Ishikawa (cell line): ENCODE data around the gene EXOC4.

Source experiments
- CEBPB ChIP-seq: IDR thresholded peaks from 2 replicates; pipeline ENCODE4 v1.6.1; 2012
- CREB1 ChIP-seq: IDR thresholded peaks from 2 replicates; pipeline ENCODE4 v1.6.1; 2012; ENCODE audit warnings: low read depth
- EGR1 ChIP-seq: IDR thresholded peaks from 2 replicates; pipeline ENCODE4 v1.6.1; 2012
- EP300 ChIP-seq: IDR thresholded peaks from 2 replicates; pipeline ENCODE4 v1.6.1; 2012; ENCODE audit warnings: borderline replicate concordance
- FOXM1 ChIP-seq: IDR thresholded peaks from 2 replicates; pipeline ENCODE4 v1.6.1; 2012; ENCODE audit warnings: low read depth, borderline replicate concordance
- MAX ChIP-seq: IDR thresholded peaks from 2 replicates; pipeline ENCODE4 v1.6.1; 2012
- NFIC ChIP-seq: IDR thresholded peaks from 2 replicates; pipeline ENCODE4 v1.6.1; 2012
- RAD21 ChIP-seq: IDR thresholded peaks from 2 replicates; pipeline ENCODE4 v1.6.1; 2012; ENCODE audit warnings: low read depth
- REST ChIP-seq: IDR thresholded peaks from 2 replicates; pipeline ENCODE4 v1.6.1; 2012; ENCODE audit warnings: low read depth, mild to moderate bottlenecking
- TAF1 ChIP-seq: IDR thresholded peaks from 2 replicates; pipeline ENCODE4 v1.6.1; 2012; ENCODE audit warnings: low read depth, mild to moderate bottlenecking
- TCF12 ChIP-seq: IDR thresholded peaks from 2 replicates; pipeline ENCODE4 v1.6.1; 2012; ENCODE audit warnings: low read depth
- TEAD4 ChIP-seq: IDR thresholded peaks from 2 replicates; pipeline ENCODE4 v1.6.1; 2012
- YY1 ChIP-seq: IDR thresholded peaks from 2 replicates; pipeline ENCODE4 v1.6.1; 2012; ENCODE audit warnings: low read depth
- ZBTB7A ChIP-seq: IDR thresholded peaks from 2 replicates; pipeline ENCODE4 v1.6.1; 2012; ENCODE audit warnings: low read depth
- TF ChIP-seq, protein P1 (sequence below): IDR thresholded peaks from 2 replicates; pipeline ENCODE4 v1.6.1; 2012

The EXOC4 gene

DNA sequence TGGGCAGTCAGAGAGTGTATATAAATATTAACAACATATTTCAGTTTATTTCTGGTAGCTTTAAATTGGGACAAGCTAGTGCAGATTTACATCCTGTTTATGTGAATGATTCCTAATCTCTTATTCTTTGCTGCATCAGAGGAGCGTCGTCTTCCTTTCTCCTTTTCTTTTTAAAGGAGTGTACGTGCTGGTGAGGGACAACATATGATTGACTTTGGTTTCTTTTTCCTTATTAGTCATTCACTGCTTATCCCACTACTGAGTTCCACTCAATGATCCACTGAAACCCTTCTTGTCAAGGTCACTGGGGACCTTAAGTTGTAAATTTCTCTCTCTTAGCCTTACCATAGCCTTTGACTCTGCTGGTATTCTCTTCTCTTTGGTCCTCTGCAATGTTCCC is 116.3 kb downstream of the EXOC4 start:
- TF ChIP-seq RAD21 (no peak), NFIC (no peak)

- TF ChIP-seq CEBPB = no peak
- TF ChIP-seq, protein P1, sequence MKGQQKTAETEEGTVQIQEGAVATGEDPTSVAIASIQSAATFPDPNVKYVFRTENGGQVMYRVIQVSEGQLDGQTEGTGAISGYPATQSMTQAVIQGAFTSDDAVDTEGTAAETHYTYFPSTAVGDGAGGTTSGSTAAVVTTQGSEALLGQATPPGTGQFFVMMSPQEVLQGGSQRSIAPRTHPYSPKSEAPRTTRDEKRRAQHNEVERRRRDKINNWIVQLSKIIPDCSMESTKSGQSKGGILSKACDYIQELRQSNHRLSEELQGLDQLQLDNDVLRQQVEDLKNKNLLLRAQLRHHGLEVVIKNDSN = no peak
- TF ChIP-seq TEAD4 = no peak
- no peak for TF ChIP-seq TCF12
- no peak for TF ChIP-seq REST
- TF ChIP-seq ZBTB7A = no peak
- no peak for TF ChIP-seq YY1
- TF ChIP-seq NFIC = no peak
- no peak for TF ChIP-seq TAF1
- TF ChIP-seq RAD21 = no peak
- no peak for TF ChIP-seq CREB1
Measured at GRCh38 chr7:133371616-133372015, 118.7 kb downstream of the EXOC4 start.

- TF ChIP-seq ZBTB7A (no peak), FOXM1 (no peak), TCF12 (no peak), EP300 (no peak), CEBPB (no peak), EGR1 (no peak), NFIC (no peak), YY1 (no peak), RAD21 (no peak), TAF1 (no peak), TEAD4 (no peak), MAX (no peak)
Measured at GRCh38 chr7:133372337-133372736, 119.5 kb downstream of the EXOC4 start.

- TF ChIP-seq NFIC (no peak), YY1 (no peak), TAF1 (no peak), CREB1 (no peak), MAX (no peak), RAD21 (no peak), EP300 (no peak)
Measured at GRCh38 chr7:133376514-133376913, 123.6 kb downstream of the EXOC4 start.

GRCh38 chr7:133381965-133382364 is 129.1 kb downstream of the EXOC4 start:
- TF ChIP-seq FOXM1 (no peak), RAD21 (no peak), CEBPB (no peak), REST (no peak), TAF1 (no peak), CREB1 (no peak), TCF12 (no peak), EP300 (no peak), NFIC (no peak), YY1 (no peak), ZBTB7A (no peak), MAX (no peak), EGR1 (no peak)
- TF ChIP-seq, protein P1 = no peak

- no peak for TF ChIP-seq CREB1
- TF ChIP-seq EGR1 = no peak
- TF ChIP-seq ZBTB7A = no peak
- no peak for TF ChIP-seq RAD21
- TF ChIP-seq TCF12 = no peak
- no peak for TF ChIP-seq FOXM1
- TF ChIP-seq TAF1 = no peak
- TF ChIP-seq YY1 = no peak
- TF ChIP-seq, protein P1 = no peak
- no peak for TF ChIP-seq CEBPB
Measured at GRCh38 chr7:133382775-133383559, 130.1 kb downstream of the EXOC4 start.
